GM21529 (cell line): ENCODE results near the gene C14orf132.

Experiments
- ATAC-seq: cut with Tn5 transposase; IDR thresholded peaks from one replicate; pipeline ENCODE4 v1.9.1; 2021; ENCODE audit not compliant: unreplicated experiment

C14orf132 gene

DNA sequence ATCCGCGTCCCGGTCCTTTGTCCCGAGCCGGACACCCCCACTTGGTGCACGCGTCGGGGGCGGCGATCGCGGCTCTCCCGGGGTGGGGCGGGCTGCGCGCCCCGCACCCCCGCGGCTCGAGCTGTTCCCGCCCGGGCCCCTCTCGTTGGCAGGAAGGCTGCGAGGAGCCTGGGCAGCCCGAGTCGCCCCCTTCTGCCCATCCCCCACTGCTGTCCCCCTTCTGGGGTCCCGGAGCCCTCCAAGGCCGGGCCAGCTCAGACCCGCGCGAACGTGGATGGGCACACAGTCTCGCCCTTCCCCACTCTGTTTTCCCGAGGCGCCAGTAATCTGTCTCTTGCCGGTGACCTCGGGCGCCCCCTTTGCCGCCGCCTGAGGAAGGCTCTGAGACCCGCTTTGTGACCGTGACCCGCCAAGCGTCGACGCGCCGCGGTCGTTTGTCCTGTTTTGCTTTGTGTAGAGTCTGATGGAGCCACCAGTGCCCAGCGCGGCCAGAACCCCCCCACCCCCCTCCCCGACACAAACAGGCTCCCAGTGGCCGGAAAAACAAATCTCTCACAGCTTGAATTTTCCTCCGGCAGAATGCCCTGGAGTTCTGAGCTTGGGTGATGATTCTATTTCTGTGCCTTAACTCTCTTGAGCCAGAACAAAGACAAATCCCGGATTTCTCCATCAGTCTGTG, 610 bp downstream of the C14orf132 start:
- ATAC-seq = no peak

DNA sequence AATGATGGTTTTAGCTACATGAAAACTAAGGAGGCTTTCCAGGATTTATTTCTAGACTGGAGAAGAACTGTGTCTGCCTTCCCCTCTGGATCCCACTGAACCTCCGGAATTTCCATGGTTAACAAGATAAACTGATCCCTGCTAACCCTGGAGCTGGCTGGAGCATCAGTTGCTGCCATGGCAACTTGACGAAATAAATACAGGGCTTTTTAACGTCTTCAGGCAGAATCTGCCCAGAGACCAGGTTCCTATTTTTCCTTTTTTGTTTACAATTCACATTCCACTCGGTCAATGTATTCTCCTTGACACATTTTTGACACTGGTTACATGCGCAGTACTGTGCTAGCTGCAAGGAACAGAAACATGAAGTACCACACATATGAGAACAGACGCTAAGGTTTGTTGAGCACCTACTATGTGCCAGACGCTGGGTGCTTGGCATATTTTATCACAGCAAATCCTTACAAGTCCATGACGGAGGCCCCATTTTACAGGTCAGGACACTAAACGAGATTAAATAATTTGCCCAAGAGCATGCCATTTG, 1.7 kb downstream of the C14orf132 start:
- ATAC-seq = no peak

DNA sequence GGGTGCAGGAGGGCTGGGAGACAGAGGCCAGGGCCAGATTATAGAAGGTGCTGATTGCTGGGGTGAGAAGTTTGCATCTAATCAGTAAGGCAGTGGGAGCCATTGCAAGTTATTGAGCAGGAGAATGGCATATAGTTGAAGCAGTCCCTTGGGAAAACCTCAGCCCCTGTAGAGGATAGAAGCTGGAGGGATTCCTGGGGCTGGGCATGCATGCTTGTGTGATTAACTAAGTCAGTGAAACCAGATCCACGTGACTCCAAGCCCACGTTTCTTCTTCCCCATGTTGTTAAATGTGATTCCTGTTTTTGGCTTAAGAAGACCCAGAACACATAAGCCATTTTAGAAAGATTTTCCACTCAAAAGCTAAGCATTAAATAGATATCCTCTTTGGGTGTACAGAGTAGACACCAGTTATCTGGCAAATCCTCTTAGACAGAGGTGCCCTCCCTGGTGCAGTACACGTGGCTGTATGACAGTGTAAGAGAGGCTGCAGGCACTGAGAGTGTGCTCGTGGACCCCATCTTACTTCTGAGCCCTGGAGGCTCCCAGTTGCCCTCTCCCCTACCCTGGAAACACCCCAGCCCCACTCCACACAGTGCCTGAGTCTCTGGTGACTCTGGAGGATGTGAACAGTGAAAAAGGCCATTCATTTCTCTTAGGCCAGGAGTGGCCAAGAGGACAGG, 3.2 kb downstream of the C14orf132 start:
- no peak for ATAC-seq

DNA sequence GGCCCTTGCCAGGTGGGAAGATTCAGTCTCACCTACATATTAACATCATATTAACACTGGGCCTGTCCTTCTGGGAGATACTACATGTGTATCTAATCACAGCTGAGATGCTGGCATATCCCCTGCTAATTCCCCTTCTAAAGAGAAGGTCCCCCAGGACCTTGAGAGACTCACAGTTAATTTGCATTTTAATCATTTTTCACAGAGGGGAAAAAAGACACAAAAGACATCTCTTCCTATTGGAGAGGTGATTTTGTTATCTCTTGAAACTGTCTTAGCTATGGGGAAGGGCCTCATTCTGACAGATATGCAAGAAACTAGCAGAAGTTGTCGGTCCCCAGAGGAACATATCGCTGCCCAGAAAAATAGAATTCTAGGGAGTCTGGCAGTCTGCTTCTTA, 7.5 kb downstream of the C14orf132 start:
- ATAC-seq = no peak

DNA sequence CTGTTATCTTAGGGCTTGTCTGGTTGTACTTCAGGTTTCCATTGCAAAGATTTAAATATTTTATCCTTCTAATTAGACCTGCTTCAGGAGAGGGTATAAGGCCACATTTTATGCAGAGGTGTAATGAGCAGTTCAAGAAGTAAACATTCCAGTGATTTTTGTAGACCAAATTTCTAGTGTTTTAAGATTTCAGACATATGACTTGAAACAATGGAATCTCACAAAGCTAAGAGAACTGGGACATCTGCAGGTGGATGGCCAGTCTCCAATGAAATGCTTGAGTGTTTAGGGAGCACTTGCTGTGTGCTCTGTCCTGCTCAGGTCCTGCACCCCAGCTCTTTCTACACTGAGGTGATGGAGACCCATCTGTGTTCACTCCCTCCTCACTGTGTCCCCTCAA, 7.9 kb downstream of the C14orf132 start:
- no peak for ATAC-seq

DNA sequence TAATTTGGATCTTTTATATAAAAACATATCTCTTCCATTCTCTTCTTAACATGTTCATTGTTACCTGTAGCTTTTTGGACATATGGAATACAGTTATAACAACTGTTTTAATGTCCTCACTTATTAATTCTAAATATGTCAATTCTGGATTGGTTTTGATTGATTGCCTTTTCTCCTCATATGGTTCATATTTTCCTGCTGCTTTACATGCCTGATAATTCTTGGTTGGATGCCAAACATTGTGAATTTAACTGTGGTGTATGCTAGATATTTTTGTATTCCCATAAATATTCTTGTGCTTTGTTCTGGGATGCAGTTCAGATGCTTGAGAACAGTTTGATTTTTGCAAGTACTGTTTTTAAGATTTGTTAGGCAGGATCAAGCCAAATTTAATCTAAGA, 10.8 kb downstream of the C14orf132 start:
- ATAC-seq = no peak

DNA sequence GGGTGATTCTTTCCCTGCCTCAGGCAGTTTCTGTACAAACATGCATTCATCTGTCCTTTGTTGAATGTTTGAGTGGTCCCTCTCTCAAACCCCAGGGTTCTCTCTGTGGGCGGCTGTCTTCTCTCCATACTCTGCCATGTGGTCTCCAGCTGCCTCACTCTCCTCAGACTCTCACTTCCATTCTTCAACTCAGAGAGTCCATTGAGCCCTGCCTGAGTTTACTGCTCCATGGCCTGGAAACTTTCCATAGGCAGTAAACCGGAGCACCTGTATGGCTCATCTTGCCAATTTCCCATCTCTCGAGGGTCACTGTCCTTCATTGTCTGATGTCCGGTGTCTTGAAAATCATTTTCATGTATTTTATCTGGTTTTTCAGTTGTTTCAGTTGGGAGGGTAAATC, 11.3 kb downstream of the C14orf132 start:
- ATAC-seq = no peak

DNA sequence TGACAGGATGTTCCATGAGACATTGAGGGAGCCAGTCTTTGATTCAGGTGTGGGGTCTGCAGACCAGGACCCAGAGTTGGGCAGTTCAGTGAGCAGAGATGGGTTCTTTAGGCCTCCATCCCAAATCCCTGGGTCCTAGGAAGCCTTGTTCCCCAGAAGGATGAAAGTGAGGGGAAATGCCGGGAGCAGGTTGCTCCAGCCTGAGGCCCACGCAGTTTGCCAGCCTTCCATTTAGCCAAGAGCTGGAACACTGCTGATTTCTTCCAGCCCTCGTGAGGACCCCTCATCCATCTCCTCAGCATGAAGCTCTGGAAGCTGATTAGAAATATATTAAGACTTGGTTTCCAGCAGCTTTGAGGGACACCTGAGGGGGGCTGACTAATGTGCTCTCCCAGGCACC, 12.1 kb downstream of the C14orf132 start:
- ATAC-seq = no peak

DNA sequence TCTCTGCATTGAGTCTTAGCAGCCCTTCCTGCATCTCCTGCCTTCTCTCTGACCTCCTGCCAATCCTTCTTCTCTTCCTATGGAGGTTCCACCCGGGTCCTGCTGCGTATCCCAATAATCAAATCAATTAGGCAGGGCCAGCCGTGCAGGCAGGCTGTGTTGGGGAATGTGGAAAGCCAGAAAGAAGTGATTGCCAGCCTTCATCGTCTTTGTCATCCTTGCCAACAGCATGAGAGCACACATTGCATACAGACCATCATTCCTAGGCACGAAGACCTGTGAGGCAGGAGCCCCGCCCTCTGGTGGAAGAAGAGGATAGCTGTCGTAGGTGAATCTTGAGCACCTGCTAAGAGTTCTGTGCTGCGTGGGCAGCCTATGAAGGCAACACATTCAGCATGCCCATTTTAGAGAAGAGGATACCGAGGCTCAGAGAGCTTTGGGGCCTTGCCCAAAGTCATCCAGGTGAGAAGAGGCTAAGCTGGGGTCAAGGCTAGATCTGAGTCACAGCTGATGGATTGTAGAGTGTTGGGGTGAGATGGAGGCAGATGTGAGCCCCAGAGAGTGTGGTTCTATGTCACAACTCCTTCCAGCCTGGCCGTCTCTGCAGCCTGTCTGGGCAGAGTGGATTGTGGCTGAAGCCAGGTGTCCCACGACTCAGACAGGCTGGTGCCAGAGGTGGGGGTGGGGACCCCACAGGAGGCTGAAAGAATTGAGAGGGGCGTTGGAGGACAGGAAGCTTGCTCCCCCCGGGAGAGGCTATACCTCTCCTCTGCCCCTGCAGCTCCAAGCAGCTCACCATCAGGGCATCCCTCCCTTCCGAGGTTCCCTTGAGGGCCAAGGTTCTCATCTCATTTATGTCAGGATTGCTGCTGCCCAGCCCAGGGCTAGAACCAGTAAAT, 12.7 kb downstream of the C14orf132 start:
- ATAC-seq = peak; percentile 66

DNA sequence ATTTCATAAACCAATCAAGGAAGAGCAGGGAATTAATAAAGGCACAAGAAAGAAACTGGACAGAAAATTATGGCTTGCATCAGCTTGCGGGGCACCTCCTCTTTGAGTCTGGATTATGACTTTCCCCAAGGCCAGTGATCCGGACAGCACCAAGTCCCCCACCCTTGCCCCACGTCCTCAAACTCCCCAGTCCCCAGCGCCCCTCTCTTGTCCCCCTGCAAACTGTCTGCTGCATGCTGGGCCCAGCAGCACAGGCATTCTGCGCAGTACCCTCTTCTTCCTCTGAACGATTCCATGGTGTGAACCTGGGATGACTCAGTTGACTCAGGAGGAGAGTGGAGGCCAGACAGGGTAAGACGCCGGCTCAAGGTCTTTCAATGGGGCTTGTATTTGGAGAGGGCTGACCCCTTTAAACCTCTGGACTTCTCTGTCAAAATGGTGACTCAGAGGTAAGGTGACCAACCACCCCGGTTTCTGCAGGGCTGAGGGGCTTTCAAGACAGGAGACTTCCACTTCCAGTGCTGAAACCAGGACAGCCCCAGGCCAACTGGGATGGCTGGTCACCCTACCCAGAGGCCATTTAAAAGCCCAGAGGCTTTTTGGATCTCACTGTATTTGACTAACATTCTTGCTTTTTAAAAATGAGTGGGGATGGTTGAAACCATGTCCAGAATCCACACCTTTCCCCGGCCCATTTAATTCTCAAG, 13.5 kb downstream of the C14orf132 start:
- no peak for ATAC-seq

DNA sequence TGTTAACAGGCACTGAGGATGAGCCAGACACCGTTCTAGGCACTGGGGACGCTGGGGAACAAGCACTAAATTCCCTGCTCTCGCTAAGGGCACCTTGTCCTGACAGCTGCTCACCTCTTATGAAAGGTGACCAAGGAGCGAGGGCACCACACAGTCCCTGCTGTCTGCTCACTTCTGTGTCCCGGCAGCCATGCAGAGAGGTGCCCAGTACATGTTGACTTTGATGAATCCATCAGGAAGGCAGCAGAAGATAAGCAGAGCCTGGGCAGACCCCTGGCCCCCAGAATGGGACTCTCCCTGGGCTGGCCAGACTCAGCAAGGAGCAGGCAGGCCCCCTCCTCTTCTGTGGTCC, 14.1 kb downstream of the C14orf132 start:
- no peak for ATAC-seq

DNA sequence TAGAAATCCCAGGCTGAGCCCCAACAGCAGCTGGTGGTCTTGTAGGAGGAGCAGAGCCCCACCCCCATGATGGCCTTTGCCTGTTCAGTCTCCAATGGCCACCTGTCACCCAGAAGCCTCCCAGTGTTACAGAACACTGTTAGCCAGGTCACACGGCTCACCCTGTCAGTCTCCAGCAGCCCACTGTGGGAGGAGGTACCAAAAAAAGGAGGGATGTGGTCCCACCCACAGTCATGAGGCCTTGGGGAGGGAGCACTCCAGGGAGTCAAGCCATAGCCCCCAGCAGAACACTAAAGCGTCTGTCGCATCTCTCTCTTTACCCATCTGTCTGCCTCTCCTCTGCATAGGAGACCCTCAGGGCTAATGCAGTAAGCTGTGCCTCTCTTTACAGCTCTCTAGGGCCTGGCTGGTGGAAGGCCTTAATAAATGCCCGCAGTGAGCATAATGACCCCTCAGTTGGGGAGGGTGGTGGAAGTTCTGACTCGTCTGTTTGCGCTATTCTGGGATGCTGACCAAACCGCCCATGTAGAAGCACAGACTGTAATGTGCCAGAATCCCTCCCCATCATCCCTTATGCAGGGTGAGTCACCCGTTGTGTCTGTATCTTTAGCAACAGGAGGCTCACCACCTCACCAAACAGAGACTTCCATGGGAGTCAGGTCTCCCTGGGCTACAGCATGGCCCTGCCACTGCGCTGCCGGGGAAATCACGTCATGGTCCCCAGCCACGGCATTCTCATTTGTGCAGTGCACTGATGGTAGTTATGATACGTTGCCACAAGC, 14.6 kb downstream of the C14orf132 start:
- no peak for ATAC-seq

DNA sequence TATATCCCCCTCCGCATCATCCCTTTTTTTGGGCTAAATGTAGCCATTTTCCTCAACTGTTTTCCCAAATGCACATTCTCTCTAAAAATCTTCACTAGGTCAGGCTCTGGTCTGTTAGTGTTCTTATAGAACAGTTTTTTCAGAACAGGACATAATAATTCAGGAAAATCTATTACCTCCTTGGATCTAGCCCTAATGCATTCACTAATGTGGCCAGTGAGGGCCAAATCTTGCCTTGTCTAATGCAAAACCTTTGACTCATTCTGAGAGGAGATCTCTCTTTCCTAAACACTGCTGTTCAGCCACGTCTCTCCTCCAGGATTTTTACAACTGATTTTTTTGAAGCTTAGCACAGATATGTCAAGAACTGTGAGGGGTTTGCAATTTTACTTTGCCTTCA, 15.5 kb downstream of the C14orf132 start:
- no peak for ATAC-seq

DNA sequence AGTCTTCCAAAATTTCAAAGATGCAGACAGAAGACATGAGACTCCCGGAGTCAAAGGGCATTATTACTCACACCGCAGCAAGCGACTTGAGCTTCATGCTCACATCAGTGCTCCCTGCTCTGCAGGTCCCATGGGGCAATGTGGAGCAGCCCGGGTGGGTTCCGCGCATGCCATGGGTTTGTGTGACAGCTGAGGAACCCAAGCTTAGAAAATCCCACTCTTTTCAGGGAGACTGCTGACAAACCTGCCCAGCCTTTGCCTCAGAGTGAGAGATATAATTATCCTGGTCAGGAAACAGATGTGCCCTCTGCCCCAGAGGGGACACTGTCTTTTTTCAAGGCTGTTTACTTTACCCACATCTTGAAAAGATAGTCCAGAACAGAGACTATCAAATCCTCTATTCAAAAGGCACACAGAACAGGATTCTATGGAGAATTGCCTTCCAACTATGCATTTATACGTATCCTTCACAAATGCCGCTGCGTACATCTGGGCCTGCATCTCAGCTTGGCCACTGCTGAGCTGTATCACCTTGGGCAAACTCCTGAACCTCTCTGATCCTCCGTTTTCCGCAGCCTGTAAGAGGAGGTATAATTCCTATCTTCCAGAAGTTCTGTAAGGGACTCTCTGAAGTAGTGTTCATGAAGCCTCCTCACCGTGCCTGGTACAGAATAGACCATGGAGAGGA, 16.0 kb downstream of the C14orf132 start:
- ATAC-seq = no peak

DNA sequence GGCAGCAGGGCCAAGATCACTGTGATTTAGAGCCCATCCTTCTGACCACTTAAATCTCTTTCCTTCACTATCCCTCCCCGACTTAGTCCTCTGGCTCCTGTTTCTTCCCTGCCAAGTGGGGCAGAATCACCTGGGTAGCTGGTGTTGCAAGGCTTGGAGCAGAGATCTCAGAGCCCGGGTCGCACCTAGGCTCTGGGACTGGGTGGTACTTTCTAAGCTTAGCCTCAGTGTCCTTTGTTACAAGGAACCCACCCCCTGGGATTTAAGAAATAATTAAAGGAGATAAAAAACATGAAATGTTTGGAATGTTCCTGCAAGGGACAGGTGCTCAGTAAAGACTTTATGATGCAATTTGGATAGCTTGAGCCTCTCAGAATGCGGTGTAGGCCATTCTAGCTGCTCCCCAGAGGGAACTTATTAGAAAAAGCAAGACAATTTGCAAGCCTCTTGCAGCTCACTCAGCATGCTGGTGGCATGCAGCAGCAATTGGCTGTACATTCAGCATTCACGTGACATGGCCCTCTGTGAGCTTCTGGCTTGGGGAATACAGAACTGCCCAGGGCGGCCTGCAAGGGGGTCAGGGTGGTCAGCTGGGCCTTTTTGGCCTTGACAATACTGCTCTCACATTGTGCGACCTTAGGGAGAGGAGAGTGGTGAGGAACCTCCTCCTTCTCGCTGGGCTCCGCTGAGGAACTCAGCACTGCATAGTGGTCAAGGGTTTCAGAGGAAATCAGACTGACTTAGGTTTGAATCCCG, 16.8 kb downstream of the C14orf132 start:
- no peak for ATAC-seq

DNA sequence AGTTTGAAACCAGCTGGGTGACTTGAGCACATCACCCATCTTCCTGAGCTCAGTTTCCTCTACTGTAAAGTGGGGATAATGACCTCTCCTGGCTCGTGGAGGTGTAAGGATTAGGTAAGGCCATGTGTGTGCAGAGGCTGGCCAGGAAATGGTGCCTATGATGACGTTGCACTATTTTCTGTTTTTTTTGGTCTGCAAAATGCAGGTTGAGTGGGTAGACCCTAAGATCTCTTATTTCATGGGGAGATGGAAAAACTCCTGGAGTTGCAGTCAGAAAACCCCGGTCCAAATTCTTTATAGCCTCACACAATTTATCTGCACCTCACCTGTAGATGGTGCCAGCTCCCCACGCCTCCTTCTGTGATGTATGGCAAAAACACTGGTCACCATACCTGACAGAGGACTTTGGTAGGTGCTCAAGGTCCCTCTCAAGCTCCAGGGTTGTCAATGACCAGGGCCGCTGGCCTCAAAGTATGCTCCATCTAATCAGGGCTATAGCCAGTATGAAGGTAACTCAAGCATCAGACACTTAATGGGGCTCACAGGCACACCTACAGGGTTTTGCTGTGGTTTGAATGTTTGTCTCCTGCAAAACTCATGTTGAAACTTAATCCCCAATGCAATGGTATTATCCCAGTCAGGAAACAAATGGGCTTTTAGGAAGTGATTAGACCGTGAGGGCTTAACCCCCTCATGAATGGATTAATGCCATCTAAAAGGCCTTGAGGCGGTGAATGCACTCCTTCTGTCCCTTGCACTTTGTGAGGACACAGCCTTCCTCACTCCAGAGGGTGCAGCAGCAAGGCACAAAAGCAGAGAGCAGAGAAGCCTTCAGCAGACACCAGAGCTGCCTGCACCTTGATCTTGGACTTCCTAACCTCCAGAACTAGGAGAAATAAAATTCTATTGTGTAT, 17.6 kb downstream of the C14orf132 start:
- ATAC-seq = no peak

DNA sequence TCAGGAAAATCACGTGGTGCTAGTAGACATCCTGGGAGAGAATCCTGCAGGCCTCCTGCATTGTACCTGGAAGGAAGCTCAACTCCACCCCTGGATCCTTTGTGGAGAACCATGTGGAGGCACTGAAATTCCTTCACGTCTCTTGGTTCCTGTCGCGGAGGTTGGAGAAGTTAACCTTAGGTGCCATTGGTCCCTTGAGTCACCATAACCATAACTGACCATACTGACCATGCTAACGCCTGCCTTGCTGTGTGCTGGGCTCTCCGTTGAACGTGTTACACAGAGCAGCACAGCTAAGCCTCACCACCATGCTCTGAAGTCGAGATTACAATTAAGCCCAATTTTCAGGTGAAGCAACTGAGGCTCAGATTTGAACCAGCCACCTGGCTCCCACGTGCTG, 18.6 kb downstream of the C14orf132 start:
- no peak for ATAC-seq
